Measurements from ENCODE around the gene PRH2.

PRH2 gene

DNA sequence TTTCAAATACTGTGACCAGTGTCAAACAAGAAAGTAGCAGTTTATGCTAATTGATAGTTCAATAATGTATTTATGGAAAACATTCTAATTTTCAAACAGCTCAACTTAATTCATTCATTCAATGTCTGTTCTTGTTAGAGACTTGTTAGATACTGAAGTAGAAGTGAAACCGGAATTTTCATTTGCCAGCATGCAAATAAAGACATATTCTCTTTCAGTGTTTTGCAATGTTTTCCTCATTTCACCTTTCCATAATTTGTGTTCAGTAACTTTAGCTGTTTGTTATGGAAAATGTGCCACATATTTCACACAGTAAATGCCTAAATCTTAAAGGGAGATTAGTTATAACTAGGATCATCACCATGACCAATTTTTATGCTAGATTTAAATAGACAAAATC lies 36.4 kb downstream of the PRH2 start:
- DNase-seq: no peak

DNA sequence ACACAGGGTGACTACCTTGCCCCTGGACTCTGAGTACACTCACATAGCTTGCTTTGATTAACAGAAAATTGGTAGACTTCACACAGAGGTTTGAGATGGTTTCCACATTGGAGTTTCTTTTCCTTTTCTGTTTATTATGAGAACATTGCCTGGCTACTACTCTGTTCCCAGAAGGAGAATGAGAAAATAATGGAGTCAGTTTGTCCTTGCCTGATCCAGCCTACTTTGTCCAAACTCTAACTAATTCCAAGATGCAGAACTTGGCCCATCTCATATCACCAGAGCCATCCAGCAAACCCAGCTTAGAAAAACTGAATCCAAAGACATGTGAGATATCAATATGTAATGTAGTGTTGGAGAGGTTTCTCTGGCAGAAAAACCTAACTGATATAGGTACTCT lies 37.3 kb downstream of the PRH2 start:
- no peak for DNase-seq

DNA sequence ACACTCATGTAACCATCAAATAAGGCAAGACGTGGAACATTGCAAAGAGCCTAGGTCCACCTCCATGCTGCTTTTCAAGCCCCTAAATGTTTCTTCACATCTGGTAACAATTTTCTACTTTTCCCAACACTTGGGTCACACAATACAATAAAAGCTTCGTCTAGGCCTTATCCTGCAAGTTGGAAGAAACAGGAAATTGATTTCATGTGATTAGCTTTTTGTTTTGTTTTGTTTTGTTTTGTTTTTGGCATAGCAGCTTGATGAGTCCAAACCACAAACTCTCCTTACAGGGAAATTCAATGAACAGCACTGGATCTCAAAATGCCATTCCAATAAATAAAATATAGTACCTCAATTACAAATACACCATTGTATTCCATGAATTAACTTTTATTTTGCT lies 38.4 kb downstream of the PRH2 start:
- peak; percentile 80 for DNase-seq

DNA sequence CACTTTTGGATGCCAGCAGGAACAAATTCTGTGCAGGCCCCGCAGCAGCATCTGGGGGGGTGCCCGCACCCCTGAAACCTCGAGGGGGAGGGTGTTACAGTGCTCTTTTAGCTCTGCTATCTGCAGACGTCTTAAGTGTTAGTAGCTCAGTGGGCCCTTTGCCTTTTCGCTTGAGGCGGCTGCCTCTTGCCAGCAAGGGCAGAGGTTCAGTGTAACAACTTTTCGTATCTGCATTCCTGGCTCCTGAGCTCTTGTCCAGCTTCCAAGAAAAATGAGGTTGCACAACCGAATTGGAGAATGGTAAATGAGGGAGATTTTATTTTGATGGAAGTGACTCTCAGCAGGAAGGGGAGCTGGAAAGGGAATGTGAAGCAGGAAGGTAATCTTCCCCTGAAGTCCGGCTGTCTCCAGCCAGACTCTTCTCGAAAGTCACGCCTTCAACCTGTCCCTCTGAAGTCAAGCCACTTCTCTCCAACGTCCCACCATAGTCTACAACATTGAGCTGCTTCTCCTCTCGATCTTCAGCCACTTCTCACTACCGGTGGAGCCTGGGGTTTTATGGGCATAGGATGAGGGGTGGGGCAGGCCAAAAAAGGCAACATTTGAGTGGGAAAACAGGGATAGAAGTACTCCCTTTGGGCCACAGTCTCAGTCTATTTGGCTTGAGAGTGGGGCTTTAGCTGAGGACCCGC lies 39.9 kb downstream of the PRH2 start:
- peak; percentile 55 for DNase-seq

DNA sequence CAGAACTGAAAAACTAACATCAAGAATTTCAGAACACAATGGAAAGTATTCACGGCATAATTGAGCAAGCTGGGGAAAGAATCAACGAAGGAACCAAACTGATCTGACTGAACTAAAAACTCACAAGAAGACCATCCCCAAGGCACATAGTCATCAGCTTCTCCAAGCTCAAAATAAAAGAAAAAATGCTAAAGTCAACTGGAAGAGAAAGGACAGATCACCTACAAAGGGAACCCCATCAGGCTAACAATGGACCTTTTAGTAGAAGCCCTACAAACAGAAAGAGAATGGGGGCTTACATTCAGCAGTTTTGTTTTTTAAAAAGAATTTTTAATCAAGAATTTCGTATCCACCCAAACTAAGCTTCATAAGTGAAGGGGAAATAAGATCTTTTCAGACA lies 45.9 kb downstream of the PRH2 start:
- no peak for DNase-seq

DNA sequence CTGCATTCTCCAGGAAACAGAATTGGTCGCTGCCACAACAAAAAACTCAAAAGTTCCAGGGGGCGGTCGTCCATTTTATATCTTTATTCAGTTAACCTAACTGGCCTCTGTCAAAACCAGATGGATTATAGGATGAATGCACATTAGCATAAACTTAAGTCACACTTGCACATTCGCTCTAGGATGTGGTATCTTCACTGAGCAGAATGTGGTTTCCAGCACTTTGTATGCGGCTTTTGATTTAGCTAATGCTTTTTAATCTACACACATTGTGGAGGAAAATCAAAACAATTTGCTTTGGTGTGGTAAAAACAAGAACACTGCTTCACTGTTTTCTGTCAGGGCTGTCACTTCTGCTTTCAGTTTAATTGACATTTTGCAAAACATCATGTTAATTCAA lies 53.2 kb downstream of the PRH2 start:
- no peak for DNase-seq

Measured in fibroblast of skin of right quadriceps (primary cell).